A549 (cell line): ENCODE results near the gene KIAA0408.

Source experiments
- BHLHE40 ChIP-seq: IDR thresholded peaks from 2 replicates; pipeline ENCODE4 v1.6.1; 2012; ENCODE audit warnings: low read depth, low read length, inconsistent platforms
- ELK1 ChIP-seq: fragments of 150-350 bp; IDR thresholded peaks from 2 replicates; pipeline ENCODE4 v1.6.1; 2014; ENCODE audit warnings: low read depth, mild to moderate bottlenecking, low read length
- EP300 ChIP-seq, 2 experiments: fragments of >200 bp; sonication (Bioruptor Twin); formaldehyde crosslinking; IDR thresholded peaks; 2 replicates in 1 of 2; 3 replicates in 1 of 2; pipeline ENCODE4 v1.6.1; 2016 to 2017
- JUN ChIP-seq, 2 experiments: fragments of >200 bp; sonication (Bioruptor Twin); formaldehyde crosslinking; IDR thresholded peaks; 2 replicates in 1 of 2; 3 replicates in 1 of 2; pipeline ENCODE4 v1.6.1; 2016 to 2017
- NR3C1 ChIP-seq: fragments of >200 bp; sonication (Bioruptor Twin); formaldehyde crosslinking; IDR thresholded peaks from 3 replicates; pipeline ENCODE4 v1.6.1; 2017
- POLR2A ChIP-seq: IDR thresholded peaks from 2 replicates; pipeline ENCODE4 v1.6.1; 2012; ENCODE audit warnings: mild to moderate bottlenecking, low read length
- RAD21 ChIP-seq, 2 experiments: fragments of >200 bp in 1 of 2; sonication (Bioruptor Twin) in 1 of 2; formaldehyde crosslinking in 1 of 2; IDR thresholded peaks in 1 of 2; conservative IDR thresholded peaks in 1 of 2; 2 replicates in 1 of 2; 3 replicates in 1 of 2; pipeline ENCODE4 v1.6.1; 2012 to 2018; ENCODE audit warnings: inconsistent platforms in 1 of 2
- RCOR1 ChIP-seq: fragments of 150-350 bp; IDR thresholded peaks from 2 replicates; pipeline ENCODE4 v1.6.1; 2014; ENCODE audit warnings: antibody characterized with exemption, low read length, low read depth
- RNF2 ChIP-seq: fragments of 200-600 bp; sonication (generic); IDR thresholded peaks from 2 replicates; pipeline ENCODE4 v1.6.1; 2016; ENCODE audit warnings: low read depth, mild to moderate bottlenecking, antibody characterized with exemption, moderate library complexity, borderline replicate concordance
- SMC3 ChIP-seq: fragments of >200 bp; sonication (Bioruptor Twin); formaldehyde crosslinking; IDR thresholded peaks from 3 replicates; pipeline ENCODE4 v1.6.1; 2018; ENCODE audit warnings: inconsistent platforms
- TF ChIP-seq, protein P1 (sequence below): fragments of >200 bp; sonication (Bioruptor Twin); formaldehyde crosslinking; IDR thresholded peaks from 3 replicates; pipeline ENCODE4 v1.5.1; 2016
- TF ChIP-seq, protein P2 (sequence below): fragments of 450-650 bp; IDR thresholded peaks from 2 replicates; pipeline ENCODE4 v1.6.1; 2014; ENCODE audit warnings: antibody characterized with exemption

GRCh38 chr6:127439718-127440117 is 19.5 kb downstream of the KIAA0408 start:
- TF ChIP-seq SMC3 (no peak), EP300 (IDR thresholded peaks at IDR 0.05) (no peak), RNF2 (no peak), RCOR1 (no peak), POLR2A (no peak), JUN (IDR thresholded peaks at IDR 0.05) (no peak), RAD21 (conservative IDR thresholded peaks at IDR 0.05 in 1 of 2, IDR thresholded peaks at IDR 0.05 in 1 of 2) (no peak), ELK1 (no peak), BHLHE40 (no peak), NR3C1 (no peak)
- TF ChIP-seq, protein P1, sequence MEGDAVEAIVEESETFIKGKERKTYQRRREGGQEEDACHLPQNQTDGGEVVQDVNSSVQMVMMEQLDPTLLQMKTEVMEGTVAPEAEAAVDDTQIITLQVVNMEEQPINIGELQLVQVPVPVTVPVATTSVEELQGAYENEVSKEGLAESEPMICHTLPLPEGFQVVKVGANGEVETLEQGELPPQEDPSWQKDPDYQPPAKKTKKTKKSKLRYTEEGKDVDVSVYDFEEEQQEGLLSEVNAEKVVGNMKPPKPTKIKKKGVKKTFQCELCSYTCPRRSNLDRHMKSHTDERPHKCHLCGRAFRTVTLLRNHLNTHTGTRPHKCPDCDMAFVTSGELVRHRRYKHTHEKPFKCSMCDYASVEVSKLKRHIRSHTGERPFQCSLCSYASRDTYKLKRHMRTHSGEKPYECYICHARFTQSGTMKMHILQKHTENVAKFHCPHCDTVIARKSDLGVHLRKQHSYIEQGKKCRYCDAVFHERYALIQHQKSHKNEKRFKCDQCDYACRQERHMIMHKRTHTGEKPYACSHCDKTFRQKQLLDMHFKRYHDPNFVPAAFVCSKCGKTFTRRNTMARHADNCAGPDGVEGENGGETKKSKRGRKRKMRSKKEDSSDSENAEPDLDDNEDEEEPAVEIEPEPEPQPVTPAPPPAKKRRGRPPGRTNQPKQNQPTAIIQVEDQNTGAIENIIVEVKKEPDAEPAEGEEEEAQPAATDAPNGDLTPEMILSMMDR = no peak
- TF ChIP-seq, protein P2, sequence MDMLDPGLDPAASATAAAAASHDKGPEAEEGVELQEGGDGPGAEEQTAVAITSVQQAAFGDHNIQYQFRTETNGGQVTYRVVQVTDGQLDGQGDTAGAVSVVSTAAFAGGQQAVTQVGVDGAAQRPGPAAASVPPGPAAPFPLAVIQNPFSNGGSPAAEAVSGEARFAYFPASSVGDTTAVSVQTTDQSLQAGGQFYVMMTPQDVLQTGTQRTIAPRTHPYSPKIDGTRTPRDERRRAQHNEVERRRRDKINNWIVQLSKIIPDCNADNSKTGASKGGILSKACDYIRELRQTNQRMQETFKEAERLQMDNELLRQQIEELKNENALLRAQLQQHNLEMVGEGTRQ = no peak
